ENCODE results near the gene KLK2.

KLK2 gene

GRCh38 chr19:50873056-50873455, at the start of gene KLK2:
Gene KLK2, plus strand, starts transcription at chr19:50873439. Its CDS starts 35 bp downstream, at chr19:50873474.
- Histone ChIP-seq H3K9ac (ENCODE audit: low read depth, low read length) (no peak within 1 kb of the TSS), H3K36me3 (ENCODE audit: insufficient read depth, low read length) (no peaks in the 10 kb centered on the region), H3K9me3 (ENCODE audit: control insufficient read depth, insufficient read depth, low read length) (0 out of 2 replicates have a peak, but pooled peaks cover 2% of the 10 kb centered on the region), H3K4me1 (ENCODE audit: insufficient read depth, low read length) (no peaks in the 10 kb centered on the region)

- H3K36me3 ChIP-seq (ENCODE audit: insufficient read depth, low read length): no peaks in the 10 kb centered on the region
- H3K9me3 ChIP-seq (ENCODE audit: control insufficient read depth, insufficient read depth, low read length): no peaks in the 10 kb centered on the region
- peaks cover 3% of the 10 kb centered on the region; the same call in 1 of the 2 replicates for H3K4me1 ChIP-seq (ENCODE audit: insufficient read depth, low read length)
- no peak overlapping the region for H3K9ac ChIP-seq (ENCODE audit: low read depth, low read length)
These were observed 46.6 kb upstream of the KLK2 start for GRCh38 chr19:50826492-50827240.

GRCh38 chr19:50827476-50827875, 45.8 kb upstream of the KLK2 start:
- Histone ChIP-seq H3K9me3 (ENCODE audit: control insufficient read depth, insufficient read depth, low read length) (no peaks in the 10 kb centered on the region), H3K4me1 (ENCODE audit: insufficient read depth, low read length) (no peaks in the 10 kb centered on the region), H3K9ac (ENCODE audit: low read depth, low read length) (no peak overlapping the region), H3K36me3 (ENCODE audit: insufficient read depth, low read length) (no peaks in the 10 kb centered on the region)

- no peak overlapping the region for H3K9ac ChIP-seq (ENCODE audit: low read depth, low read length)
- no peaks in the 10 kb centered on the region for H3K9me3 ChIP-seq (ENCODE audit: control insufficient read depth, insufficient read depth, low read length)
- no peaks in the 10 kb centered on the region for H3K36me3 ChIP-seq (ENCODE audit: insufficient read depth, low read length)
- no peaks in the 10 kb centered on the region for H3K4me1 ChIP-seq (ENCODE audit: insufficient read depth, low read length)
These were observed 43.4 kb upstream of the KLK2 start for GRCh38 chr19:50829801-50830200.

- H3K36me3 ChIP-seq (ENCODE audit: insufficient read depth, low read length): no peaks in the 10 kb centered on the region
- H3K4me1 ChIP-seq (ENCODE audit: insufficient read depth, low read length): no peaks in the 10 kb centered on the region
- no peak overlapping the region for H3K9ac ChIP-seq (ENCODE audit: low read depth, low read length)
- no peaks in the 10 kb centered on the region for H3K9me3 ChIP-seq (ENCODE audit: control insufficient read depth, insufficient read depth, low read length)
These were observed 42.8 kb upstream of the KLK2 start for GRCh38 chr19:50830266-50831025.

- Histone ChIP-seq H3K9ac (ENCODE audit: low read depth, low read length) (no peak overlapping the region), H3K36me3 (ENCODE audit: insufficient read depth, low read length) (no peaks in the 10 kb centered on the region), H3K9me3 (ENCODE audit: control insufficient read depth, insufficient read depth, low read length) (no peaks in the 10 kb centered on the region), H3K4me1 (ENCODE audit: insufficient read depth, low read length) (no peaks in the 10 kb centered on the region)
These were observed 42.2 kb upstream of the KLK2 start for GRCh38 chr19:50831026-50831396.

- H3K9me3 ChIP-seq (ENCODE audit: control insufficient read depth, insufficient read depth, low read length): no peaks in the 10 kb centered on the region
- no peaks in the 10 kb centered on the region for H3K4me1 ChIP-seq (ENCODE audit: insufficient read depth, low read length)
- no peaks in the 10 kb centered on the region for H3K36me3 ChIP-seq (ENCODE audit: insufficient read depth, low read length)
- H3K9ac ChIP-seq (ENCODE audit: low read depth, low read length): no peak overlapping the region
These were observed 40.6 kb upstream of the KLK2 start for GRCh38 chr19:50832666-50833065.

- Histone ChIP-seq H3K9ac (ENCODE audit: low read depth, low read length) (no peak within 1 kb of the TSS), H3K4me1 (ENCODE audit: insufficient read depth, low read length) (no peaks in the 10 kb centered on the region), H3K9me3 (ENCODE audit: control insufficient read depth, insufficient read depth, low read length) (no peaks in the 10 kb centered on the region), H3K36me3 (ENCODE audit: insufficient read depth, low read length) (no peaks in the 10 kb centered on the region)
These were observed 40.0 kb upstream of the KLK2 start, which contains the start of gene KLK15 for GRCh38 chr19:50833117-50833801. Gene KLK15, minus strand, starts transcription at chr19:50833574. Its CDS starts 2,082 bp downstream, at chr19:50831492.

GRCh38 chr19:50833802-50834167, 39.5 kb upstream of the KLK2 start:
- no peaks in the 10 kb centered on the region for H3K9me3 ChIP-seq (ENCODE audit: control insufficient read depth, insufficient read depth, low read length)
- no peak overlapping the region for H3K9ac ChIP-seq (ENCODE audit: low read depth, low read length)
- H3K36me3 ChIP-seq (ENCODE audit: insufficient read depth, low read length): no peaks in the 10 kb centered on the region
- no peaks in the 10 kb centered on the region for H3K4me1 ChIP-seq (ENCODE audit: insufficient read depth, low read length)

- H3K9ac ChIP-seq (ENCODE audit: low read depth, low read length): peak overlapping the region; percentile 72; the same call in 1 of the 2 replicates
- H3K4me1 ChIP-seq (ENCODE audit: insufficient read depth, low read length): no peaks in the 10 kb centered on the region
- no peaks in the 10 kb centered on the region for H3K9me3 ChIP-seq (ENCODE audit: control insufficient read depth, insufficient read depth, low read length)
- H3K36me3 ChIP-seq (ENCODE audit: insufficient read depth, low read length): no peaks in the 10 kb centered on the region
These were observed 38.0 kb upstream of the KLK2 start for GRCh38 chr19:50835103-50835784.

GRCh38 chr19:50835785-50836542, 37.3 kb upstream of the KLK2 start:
- H3K36me3 ChIP-seq (ENCODE audit: insufficient read depth, low read length): no peaks in the 10 kb centered on the region
- H3K9ac ChIP-seq (ENCODE audit: low read depth, low read length): peak overlapping the region; percentile 72; the same call in 1 of the 2 replicates
- no peaks in the 10 kb centered on the region for H3K4me1 ChIP-seq (ENCODE audit: insufficient read depth, low read length)
- H3K9me3 ChIP-seq (ENCODE audit: control insufficient read depth, insufficient read depth, low read length): no peaks in the 10 kb centered on the region

- Histone ChIP-seq H3K9ac (ENCODE audit: low read depth, low read length) (peak overlapping the region; percentile 72; the same call in 1 of the 2 replicates), H3K36me3 (ENCODE audit: insufficient read depth, low read length) (no peaks in the 10 kb centered on the region), H3K4me1 (ENCODE audit: insufficient read depth, low read length) (no peaks in the 10 kb centered on the region), H3K9me3 (ENCODE audit: control insufficient read depth, insufficient read depth, low read length) (no peaks in the 10 kb centered on the region)
These were observed 36.6 kb upstream of the KLK2 start for GRCh38 chr19:50836543-50837195.

- H3K4me1 ChIP-seq (ENCODE audit: insufficient read depth, low read length): no peaks in the 10 kb centered on the region
- no peaks in the 10 kb centered on the region; the same call in 1 of the 2 replicates for H3K9me3 ChIP-seq (ENCODE audit: control insufficient read depth, insufficient read depth, low read length)
- H3K9ac ChIP-seq (ENCODE audit: low read depth, low read length): no peak overlapping the region
- H3K36me3 ChIP-seq (ENCODE audit: insufficient read depth, low read length): no peaks in the 10 kb centered on the region
These were observed 35.9 kb upstream of the KLK2 start for GRCh38 chr19:50837300-50837699.
